GM19467 (cell line): Measurements from ENCODE around the gene DYNC2H1.
"Not testable (repeated sequence)": the region's sequence is repeated elsewhere in the genome, so short reads cannot be mapped to it uniquely, and the experiment has no call there.

Source experiments
- ATAC-seq: cut with Tn5 transposase; IDR thresholded peaks from one replicate; pipeline ENCODE4 v1.9.1; 2021; ENCODE audit warnings: mild to moderate bottlenecking, moderate library complexity; ENCODE audit not compliant: unreplicated experiment

The DYNC2H1 gene

DNA sequence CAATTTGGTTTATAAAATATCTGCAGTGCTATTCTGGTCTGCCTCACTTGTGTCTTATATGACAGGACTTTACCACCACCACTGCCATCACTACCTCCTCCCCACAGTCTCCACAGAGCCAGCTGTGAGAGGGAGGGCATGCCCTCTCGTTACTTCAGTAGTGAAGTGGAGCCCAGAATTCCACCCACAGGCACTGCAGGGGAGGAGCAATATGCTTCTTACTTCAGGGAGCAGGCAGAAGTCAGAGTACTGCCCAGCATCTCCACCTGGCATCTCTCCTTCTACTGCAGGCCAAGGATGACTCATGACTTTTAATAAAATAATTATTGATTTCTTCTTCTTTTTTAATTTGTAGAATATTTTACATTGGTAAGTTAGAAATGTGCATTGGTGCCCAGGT is 255.5 kb downstream of the DYNC2H1 start:
- ATAC-seq = no peak

DNA sequence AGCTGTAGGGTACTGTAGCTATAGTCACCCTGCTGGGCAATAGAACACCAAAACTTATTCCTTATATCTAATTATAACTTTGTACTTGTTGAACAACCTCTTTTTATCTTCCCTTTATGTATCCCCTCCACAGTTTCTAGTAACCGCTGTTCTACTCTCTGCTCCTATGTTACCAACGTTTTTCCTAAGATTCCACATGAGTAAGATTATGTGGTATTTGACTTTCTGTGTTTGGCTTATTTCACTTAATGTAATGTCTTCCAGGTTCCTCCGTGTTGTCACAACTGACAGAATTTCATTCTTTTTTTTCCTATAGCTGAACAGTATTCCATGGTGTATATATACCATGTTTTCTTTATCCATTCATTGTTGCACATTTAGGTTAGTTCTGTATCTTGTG is 258.4 kb downstream of the DYNC2H1 start:
- no peak for ATAC-seq

DNA sequence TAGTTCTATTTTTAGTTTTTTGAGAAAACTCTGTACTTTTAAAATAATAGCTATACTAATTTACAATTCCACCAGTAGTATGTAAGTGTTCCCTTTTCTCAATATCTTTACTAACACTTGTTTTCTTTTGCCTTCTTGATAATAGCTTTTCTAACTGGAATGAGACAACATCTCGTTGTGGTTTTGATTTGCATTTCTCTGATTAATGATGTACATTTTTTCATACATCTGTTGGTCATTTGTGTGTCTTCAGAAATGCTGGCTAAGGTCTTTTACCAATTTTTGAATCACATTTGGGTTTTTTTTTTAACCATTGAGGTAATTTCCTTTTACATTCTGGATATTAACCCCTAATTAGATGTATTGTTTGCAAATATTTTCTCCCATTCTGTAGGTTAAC is 258.9 kb downstream of the DYNC2H1 start:
- no peak for ATAC-seq

DNA sequence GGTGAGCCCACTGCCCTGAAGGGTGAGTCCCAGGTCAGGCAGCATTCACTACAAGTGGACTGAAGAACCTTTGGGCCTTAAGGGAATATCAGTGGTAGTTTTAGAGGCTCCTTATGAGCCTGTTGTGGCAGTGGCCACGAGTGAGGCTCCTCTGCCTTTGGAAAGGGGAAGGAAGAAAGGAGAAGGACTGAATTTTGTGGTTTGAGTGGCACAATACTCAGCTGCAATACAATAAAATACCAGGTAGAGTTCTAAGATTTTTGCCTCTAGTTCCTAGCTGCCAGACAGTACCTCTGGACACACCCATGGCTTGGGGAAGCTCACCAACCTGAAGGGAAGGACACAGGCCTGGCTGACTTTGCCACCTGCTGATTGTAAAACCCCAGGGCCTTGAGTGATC is 260.9 kb downstream of the DYNC2H1 start:
- ATAC-seq = no peak

DNA sequence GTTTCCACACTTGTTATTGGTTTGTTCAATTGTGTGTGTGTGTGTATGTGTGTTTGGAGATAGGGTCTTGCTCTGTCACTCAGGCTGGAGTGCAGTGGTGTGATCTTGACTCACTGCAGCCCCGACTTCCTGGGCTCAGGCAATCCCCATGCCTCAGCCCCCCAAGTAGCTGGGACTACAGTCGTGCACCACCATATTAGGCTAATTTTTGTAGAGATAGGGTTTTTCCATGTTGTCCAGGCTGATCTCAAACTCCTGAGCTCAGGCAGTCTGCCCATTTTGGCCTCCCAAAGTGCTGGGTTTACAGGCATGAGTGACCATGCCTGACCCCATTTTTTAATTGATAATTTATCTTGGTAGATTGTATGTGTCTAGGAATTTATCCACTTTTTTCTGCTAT is 263.7 kb downstream of the DYNC2H1 start:
- no peak for ATAC-seq

DNA sequence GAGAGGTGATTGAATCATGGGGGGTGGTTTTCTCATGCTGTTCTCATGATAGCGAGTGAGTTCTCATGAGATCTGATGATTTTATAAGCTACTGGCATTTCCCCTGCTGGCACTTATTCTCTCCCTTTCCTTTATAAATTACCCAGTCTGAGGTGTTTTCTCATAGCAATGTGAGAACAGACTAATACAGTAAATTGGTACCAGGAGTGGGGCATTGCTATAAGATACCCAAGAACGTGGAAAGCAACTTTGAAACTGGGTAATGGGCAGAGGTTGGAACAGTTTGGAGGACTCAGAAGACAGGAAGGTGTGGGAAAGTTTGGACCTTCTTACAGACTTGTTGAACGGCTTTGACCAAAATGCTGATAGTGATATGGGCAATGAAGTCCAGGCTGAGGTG is 265.0 kb downstream of the DYNC2H1 start:
- ATAC-seq = not testable (repeated sequence)

DNA sequence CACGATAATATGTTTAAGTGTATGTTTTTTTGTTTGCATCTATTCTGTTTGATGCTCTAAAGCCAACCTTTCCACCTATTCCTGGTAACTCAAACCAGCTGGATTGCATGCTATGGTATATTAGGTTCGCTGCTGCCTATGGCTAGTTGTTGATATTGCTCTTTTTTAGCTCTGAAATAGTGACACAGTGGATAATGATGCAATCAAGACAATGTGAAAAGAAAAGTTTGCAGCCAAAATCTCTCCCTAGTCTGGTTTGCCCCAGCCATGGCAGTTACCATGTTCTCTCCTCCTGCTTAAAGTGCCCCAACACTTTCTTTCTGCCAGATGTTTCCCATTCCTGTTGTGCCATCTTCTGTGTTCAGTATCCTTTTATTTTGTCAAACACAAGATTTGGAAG is 269.7 kb downstream of the DYNC2H1 start:
- no peak for ATAC-seq

DNA sequence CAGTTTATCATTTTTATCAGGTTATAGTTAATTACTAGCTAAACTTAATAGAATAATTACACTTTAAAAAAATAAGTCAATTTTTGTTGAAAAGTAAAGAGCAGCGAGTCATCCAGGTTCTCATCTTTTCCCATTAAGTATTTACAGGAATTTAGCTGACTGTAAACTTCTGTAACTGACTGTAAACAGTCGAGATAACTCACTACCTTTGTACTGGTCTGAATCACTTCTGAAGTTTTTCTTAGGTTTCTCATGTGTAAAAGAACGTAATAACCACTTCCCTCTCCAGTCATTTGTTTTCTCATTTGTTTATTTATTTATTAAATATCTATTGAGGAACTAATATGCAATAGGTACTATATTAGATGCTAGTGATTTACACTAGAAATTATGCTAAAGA is 270.8 kb downstream of the DYNC2H1 start:
- ATAC-seq = no peak

DNA sequence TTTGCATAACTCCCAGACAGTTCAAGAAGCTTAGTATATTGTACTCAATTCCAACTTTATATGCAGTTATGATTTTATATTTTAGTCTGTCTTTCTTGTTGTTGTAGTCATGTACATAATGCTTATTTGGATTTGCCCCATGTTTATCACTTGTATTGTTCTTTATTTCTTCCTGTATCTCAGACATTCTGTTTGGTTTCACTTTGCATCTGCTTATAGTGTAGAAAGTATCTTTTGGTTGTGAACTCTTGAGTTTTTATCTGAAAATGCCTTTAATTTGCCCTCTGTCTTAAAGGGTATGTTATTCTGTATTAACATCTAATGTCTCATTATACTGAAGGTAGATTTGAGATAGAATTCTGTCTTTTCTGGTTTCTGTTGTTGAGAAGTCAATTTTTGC is 275.4 kb downstream of the DYNC2H1 start:
- ATAC-seq = no peak

DNA sequence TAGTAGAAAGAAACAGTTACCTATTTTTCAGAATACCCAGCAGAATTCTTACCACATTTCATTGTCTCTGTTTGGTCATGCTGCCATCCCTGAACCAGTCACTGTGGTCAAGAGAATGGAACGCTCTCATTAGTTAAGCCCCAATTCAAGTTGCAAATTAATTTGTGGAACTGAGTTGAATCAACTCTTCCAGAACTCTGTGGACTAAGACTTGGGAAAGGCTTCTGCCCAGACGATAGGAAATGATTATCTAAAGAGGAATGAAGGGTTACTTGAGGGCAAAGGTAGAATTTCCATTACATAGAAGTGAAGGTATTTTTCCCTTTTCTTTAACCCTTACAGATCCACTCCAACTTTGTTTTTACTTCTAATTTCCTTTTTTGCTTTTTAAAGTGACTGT is 286.4 kb downstream of the DYNC2H1 start:
- ATAC-seq = no peak

DNA sequence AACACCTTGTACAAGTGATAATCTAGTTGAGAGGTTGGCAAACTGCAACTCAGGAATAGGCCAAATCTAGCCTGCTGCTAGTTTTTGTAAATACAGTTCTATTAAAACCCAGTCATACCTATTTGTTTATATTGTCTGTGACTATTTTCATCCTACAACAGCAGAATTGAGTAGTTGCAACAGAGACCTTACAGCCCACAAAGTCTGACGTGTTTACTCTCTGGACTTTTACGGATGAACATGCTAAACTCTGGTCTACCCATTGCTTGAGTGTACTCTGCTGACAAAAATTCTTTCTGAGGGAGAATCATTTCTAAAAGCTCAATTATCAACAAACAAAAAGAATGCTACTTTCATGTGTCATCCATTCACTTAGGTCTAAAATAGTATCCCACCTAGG is 287.0 kb downstream of the DYNC2H1 start:
- no peak for ATAC-seq

DNA sequence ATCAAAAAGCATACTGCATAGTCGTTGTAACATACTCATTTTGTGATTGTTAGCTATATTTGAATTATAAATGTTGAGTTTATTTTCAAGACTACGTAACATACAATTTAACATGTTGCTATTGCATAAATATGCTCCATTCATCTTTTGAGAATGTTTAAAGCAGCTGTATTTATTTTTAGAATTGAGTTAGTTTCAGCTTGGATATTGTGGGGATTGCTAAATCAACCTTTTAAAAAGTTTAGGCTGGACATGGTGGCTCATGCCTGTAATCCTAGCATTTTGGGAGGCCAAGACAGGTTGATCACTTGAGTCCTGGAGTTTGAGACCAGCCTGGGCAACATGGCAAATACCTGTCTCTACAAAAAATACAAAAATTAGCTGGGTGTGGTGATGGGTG is 288.1 kb downstream of the DYNC2H1 start:
- no peak for ATAC-seq

DNA sequence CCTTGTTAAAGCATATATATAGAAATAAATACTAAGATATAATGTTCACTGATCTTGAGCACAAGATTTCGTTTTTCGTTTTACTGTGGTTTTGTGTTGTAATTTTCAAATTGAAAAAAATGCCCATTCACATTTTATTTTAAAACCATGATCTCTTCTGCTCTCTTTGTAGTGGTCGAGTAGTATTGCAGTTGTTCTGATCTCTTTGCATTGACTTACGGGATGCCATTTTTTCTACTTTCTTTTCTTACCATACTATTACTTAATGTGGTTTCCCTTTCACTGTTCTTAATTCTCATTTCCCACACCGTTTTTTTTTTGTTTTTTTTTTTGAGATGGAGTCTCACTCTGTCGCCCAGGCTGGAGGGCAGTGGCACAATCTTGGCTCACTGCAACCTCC is 289.6 kb downstream of the DYNC2H1 start:
- ATAC-seq = no peak

DNA sequence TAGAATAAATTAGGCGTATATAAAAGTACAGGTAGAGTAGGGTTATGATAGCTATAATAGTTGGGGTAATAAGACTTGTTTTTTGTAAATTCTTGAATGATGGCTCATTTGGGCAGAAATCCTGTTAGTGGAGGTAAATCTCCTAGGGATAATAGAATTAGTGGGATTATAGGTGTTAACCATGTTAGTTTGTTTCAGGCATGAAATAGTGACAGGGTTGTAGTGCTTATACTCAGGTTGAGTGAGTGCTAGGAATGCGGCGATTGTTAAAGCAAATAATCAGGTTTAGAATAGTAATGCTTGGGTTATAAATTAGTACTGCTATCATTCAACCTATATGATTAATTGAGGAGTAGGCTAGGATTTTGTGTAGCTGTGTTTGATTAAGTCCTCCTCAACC is 297.1 kb downstream of the DYNC2H1 start:
- no peak for ATAC-seq

DNA sequence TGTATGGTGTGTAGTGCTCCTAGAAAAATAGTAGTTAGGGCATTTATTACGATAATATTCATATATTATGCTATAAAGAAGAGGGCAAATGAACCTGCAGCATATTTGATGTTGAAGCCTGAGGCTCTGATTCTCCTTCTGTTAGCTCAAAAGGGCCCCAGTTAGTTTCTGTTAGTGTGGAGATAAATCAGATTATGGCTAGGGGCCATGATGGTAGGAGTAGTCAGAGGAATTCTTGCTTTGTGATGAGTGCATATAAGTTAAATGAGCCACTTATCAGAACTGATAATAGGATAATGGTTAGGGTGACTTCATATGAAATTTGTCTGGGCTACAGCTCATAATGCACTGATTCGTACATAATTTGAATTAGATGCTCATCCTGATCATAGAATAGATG is 298.4 kb downstream of the DYNC2H1 start:
- no peak for ATAC-seq

DNA sequence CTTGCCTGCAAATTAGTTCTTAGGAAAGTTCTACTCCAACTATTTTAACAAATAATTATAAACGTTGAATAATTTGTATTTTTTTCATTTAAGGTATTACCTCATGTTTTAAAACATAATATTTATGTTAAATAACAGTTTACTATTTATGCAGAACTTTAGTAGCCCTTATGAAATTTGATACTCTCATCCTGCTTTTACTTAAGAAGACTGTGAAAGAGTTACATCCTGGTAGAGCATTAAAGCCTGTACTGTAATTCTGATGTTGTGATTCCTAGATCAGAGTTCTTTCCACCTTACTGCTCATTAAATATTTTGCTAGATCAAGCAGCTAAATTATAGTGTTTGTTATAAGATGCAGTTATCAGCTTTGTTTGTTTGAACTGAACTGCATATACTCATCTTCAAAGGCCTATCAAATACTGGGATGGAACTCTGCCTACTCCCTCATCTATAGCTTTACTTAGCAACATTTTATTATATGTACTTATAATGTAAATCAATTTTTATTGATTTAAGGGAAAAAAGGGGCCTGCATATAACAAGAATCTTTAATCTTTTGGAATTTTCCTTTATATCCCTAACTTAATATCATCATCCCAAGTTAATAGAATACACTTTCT is 304.2 kb downstream of the DYNC2H1 start:
- no peak for ATAC-seq

DNA sequence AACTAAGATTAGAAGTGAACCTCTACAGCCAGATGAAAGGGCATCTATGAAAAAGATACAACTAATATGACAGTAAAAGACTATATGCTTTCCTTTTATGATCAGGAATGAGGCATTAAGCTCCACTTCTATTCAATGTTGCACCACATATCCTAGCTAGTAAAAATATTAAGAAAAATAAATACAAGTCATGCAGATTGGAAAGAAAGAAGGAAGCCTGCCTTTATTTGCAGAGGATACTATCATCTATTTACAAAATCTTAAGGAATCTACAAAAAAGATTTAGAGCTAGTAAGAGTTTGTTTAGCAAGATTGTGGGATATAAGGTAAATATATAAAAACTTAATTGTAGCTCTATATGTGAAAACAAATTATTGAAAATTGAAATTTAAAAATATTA is 308.8 kb downstream of the DYNC2H1 start:
- no peak for ATAC-seq

DNA sequence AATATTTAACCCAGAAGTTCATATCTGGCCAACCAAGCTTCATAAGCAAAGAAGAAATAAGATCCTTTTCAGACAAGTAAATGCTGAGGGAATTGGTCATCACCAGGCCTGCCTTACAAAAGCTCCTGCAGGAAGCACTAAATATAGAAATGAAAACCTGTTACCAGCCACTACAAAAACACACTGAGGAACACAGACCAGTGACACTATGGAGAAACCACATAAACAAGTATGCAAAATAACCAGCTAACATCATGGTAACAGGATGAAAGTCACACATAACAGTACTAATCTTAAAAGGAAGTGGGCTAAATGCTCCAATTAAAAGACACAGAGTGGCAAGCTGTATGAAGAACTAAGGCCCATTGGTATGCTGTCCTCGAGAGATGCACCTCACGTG is 311.4 kb downstream of the DYNC2H1 start:
- ATAC-seq = no peak

DNA sequence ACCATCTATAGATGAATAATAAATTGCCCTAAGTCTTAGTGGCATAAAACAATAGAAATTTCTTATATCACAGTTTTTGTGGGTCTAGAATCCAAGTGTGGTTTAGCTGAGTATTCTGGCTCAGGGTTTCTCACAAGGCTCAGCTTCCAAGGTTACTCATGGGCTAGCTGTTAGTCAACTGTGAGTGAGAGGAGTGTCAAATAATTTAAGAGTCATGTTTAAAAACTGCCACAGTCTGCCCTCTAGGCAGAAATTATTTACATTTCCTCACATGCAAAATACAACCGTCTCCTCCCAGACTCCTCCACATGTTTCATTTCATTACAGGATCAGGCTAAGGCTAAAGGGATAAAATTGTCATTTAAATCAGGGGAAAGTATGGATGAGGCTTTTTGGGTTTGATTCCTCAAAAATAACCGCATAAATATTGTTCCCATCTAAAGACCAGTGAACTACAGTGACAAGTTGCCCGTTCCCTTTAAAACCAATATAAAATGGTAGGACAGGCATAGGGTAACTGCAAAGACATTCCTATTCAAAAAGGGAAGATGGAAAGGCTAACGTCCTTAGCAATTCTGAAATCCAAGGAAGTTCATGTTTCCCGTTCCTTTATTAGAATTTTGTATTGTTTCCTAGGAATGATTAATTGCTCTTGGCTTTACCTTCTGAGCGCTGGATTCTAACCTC is 324.3 kb downstream of the DYNC2H1 start:
- ATAC-seq = no peak

DNA sequence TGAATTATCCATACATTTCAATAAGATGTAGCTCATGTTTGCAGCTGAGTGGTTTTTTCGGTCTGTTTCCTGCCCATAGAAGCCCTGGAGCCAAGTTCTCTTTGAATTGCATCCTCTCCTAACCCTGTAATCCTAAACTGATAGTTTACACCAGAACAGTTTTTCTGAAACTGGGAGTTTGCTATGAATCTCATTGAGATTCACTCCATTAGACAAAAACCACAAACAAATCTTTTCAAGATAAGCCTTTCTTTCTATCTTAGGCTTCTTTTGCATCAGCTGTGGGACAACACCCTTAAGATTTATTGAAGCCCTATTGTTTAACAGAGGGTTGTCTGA is 324.8 kb downstream of the DYNC2H1 start:
- ATAC-seq = no peak

DNA sequence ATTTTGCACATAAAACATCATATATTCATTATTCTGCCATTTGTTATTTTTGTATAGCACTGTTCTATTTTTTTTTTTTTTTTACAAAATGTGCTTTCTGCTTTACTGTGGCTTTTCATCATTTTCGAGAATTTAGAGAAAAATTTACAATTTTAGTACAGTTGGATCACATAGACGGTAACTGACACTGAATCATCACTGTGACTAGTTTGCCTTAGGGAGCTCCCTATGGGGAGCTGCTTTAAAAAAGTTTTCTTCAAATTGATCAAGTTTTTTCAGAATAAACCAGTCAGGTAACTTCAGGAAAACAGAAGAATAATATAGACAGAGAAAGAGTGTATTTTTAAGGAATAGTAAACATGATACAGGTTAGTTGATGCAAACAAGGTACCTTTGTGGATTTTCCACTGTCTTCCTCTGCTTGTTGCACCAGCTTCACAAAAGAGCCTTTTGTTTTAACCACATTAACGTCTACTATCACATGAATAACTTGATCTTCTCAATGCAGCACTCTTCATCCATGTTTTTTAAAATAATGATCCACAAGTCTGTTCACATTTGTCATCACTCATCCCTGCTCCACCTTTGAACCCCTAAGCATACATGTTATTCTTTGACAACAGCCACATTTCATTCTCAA is 327.0 kb downstream of the DYNC2H1 start:
- no peak for ATAC-seq

DNA sequence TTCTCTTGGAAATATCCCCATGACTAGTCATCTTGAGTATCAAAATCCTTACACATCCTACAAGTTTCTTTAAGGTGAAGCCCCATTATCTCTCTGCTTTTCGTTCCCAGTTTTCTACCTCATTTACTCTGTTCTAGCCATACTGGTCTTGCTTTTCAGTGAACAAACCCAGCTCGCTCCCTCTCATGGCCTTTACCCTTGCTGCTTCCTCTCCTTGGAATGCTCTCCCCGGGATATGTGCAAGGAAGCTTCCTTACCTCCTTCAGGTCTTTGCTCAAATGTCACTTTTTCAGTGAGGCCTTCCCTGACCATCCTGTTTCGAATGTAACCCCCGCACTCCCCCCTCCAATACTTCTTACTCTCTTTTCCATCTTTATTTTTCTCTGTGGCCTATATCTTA is 331.8 kb downstream of the DYNC2H1 start:
- no peak for ATAC-seq

DNA sequence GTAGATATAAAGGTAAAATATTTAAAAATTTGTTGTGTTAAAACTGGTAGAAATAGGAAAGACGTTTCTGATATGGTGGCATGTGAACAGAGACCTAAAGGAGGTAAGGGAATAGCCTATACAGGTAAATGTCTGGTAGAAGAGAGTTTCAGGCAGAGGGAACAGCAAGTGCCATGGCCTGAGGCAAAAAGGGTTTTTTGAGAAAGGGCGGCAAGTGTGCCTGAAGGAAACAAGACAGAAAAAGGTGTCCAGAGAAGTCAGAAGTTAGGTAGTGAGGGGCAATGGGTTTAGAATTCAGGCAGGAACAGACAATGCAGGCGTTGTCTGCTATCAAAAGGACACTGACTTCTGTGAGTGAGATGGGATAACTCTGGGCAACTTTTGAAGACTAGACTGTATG is 339.7 kb downstream of the DYNC2H1 start:
- no peak for ATAC-seq
